GM19099 (cell line): Measurements from ENCODE around the gene CYGB.

ENCODE experiments used
- POLR2A ChIP-seq: IDR thresholded peaks from 3 replicates; pipeline ENCODE4 v1.6.1; 2011; ENCODE audit warnings: low read depth; ENCODE audit not compliant: insufficient read length; ENCODE audit errors: extremely low read depth

The CYGB gene

GRCh38 chr17:76537288-76537577, 276 bp downstream of the CYGB start:
- no peak for TF ChIP-seq POLR2A

GRCh38 chr17:76536511-76537287, 810 bp downstream of the CYGB start:
- TF ChIP-seq POLR2A = no peak

- TF ChIP-seq POLR2A = no peak
These were observed 1.6 kb downstream of the CYGB start for GRCh38 chr17:76535788-76536510.

- no peak for TF ChIP-seq POLR2A
These were observed 2.4 kb downstream of the CYGB start for GRCh38 chr17:76534831-76535732.

- TF ChIP-seq POLR2A = no peak
These were observed 5.3 kb downstream of the CYGB start for GRCh38 chr17:76532072-76532651.

GRCh38 chr17:76531486-76532038, 5.9 kb downstream of the CYGB start:
- no peak for TF ChIP-seq POLR2A

GRCh38 chr17:76530811-76531485, 6.6 kb downstream of the CYGB start:
- no peak for TF ChIP-seq POLR2A

- TF ChIP-seq POLR2A = no peak
These were observed 7.3 kb downstream of the CYGB start for GRCh38 chr17:76530095-76530723.

- TF ChIP-seq POLR2A = no peak
These were observed 8.1 kb downstream of the CYGB start for GRCh38 chr17:76529224-76530094.

GRCh38 chr17:76528528-76529223, 8.8 kb downstream of the CYGB start:
- TF ChIP-seq POLR2A = no peak

GRCh38 chr17:76528156-76528527, 9.4 kb downstream of the CYGB start:
- TF ChIP-seq POLR2A = no peak

- peak; percentile 15 for TF ChIP-seq POLR2A
These were observed 9.9 kb downstream of the CYGB start for GRCh38 chr17:76527430-76528111.
